HG03457 (cell line): Measurements from ENCODE around the gene TRPV5.
"Not testable (repeated sequence)": the region's sequence is repeated elsewhere in the genome, so short reads cannot be mapped to it uniquely, and the experiment has no call there.

Experiments
- ATAC-seq: cut with Tn5 transposase; IDR thresholded peaks from one replicate; pipeline ENCODE4 v1.9.1; 2021; ENCODE audit warnings: moderate number of reproducible peaks; ENCODE audit not compliant: unreplicated experiment

The TRPV5 gene

DNA sequence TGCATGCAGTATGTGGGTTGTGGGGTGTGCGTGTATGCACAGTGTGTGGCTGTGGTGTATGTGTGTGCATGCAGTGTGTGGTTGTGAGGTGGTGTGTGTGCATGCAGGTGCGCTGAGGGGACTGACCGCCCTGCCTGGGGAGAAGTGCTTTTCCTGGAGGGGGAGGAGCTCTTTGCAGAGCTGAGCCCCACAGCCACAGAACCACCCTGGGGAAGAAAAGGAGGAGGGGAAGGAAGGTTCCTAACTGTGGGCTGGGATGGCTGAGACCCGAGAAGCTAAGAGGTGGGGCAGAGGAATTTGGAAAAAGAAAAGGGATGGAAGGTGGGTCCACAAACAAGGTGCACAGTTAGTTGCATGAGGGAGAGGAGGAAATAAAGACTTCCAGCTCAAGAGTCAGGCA is at the start of gene TRPV5:
Gene TRPV5, minus strand, starts transcription at position 123 of the 400 bp plus-strand sequence. CDS start 287 bp downstream, outside the sequence.
- ATAC-seq: no peak

DNA sequence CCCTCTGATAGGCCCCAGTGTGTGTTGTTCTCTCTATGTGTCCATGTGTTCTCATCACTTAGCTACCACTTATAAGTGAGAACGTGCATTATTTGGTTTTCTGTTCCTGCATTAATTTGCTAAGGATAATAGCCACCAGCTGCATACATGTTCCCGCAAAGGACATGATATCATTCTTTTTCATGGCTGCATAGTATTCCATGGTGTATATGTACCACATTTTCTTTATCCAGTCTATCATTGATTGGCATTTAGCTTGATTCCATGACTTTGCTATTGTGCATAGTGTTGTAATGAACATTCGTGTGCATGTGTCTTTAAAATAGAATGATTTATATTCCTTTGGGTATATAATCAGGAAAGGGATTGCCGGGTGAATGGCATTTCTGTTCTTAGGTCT is 44.9 kb upstream of the TRPV5 start:
- ATAC-seq: not testable (repeated sequence)

DNA sequence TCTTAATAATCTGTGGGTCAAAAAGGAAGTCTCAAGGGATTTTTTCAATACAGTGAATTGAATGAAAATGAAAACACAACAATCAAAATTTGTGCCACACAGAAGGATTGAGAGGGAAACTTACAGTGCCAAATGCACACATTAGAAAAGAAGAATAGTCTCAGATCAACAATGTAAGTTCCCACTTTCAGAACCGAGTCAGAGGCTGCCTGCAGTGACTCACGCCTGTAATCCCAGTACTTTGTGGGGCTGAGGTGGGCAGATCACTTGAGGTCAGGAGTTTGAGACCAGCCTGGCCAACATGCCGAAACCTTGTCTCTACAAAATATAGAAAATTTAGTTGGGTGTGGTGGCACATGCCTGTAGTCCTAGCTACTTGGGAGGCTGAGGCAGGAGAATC is 41.1 kb upstream of the TRPV5 start:
- no peak for ATAC-seq

DNA sequence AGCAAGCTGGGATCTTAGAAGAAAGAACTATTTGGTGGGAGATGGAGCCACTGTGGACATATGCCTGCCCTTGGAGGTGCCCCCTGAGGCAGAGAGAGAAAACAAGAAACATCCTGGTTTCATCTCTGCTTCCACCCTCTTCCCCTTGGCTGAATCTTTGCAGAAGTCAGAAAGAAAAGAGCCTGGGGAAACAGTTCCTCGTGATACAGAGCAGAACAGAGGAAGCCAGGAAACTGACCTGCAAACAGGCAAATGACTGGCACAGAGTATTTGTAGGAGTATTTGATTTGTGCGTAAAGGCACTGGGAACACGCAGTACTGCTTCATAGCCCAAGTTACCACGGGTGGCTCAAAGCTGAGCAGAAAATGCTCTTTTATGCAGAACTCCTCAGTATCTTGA is 35.6 kb upstream of the TRPV5 start:
- no peak for ATAC-seq

DNA sequence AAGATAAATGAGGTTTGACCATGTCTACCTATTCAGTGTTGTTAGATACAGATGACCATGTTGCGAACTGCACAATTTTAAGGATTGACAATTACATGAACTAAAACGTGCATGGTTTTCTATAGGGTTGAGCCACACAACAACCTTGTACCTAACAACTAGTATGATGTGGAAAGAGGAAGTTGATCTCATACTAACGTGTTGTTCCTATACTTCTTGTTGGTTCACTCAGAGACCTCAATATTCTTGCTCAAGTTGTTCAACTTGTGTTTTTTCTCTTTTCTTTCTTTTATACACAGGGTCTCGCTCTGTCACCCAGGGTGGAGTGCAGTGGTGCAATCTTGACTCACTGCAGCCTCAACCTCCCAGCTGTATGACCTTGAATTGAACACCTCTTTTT is 34.7 kb upstream of the TRPV5 start:
- ATAC-seq: no peak

DNA sequence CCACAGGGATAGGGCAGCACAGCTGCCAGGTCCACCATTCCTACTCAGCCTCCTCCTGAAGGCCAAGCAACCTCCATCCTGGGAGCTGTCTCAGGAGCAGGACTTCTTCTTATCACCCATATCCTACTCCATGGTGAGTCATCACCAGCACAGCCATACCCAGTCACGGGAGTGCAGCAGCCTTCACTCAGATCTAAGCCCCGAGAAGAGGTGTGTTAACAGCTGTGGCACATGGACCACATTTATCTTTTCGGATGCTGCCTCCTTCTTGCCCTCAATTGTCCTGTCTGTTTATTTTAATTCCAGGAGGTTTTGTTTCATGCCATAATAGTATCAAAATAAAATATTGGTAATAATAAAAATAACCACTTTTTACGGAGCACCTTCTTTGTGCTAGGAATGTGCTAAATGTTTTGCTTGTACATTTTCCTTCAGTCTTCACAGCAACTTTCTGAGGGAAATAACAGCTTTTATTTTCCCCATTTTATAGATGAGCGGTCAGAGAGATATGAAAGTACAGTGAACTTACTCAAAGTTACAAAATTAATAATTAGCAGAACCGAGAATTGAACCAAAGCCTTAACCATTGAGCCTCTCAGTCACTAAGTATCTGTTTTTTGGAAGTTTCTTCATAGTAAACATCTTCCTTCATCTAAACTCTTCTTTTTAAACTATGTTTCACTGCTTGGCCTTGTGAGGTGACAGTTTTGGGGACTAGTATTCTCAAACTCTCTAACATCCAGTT is 31.1 kb upstream of the TRPV5 start:
- ATAC-seq: no peak

DNA sequence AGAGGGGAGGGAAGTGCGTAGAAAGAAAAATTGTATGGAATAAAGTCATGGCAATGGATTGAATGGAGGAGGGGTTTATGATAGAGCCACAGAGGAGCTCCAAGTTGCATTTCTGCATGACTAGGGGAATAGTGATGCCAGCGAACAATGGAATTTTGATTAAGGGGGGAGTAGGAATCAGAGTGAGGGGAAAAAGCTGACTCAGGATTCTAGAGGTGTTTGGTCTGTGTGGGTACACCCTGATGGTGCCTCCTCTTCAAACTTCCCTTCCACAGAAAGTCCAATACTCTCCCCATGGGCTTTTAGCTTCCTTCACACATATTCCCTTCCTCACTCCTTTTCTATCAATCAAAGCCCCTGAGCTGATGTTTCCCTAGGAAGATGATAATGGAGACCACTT is 30.4 kb upstream of the TRPV5 start:
- ATAC-seq: no peak

DNA sequence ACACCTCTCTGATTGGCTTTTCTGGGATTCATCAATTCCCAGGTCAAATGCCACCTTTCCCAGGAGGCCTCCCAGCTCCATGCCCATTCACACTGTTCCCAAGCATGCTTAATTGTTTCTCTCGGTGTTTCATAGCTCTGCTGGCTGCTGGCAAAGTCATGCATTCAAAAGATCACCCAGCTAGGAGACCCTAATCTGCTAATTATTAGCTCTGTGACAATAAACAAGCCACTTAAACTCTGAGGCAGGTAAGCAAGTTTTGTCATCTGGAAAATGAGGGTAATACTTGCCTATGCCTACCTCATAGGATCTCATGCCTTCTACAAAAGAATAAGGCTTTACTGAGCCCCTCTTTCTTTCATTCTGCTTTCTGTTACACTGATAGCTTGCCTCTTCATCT is 29.4 kb upstream of the TRPV5 start:
- no peak for ATAC-seq

DNA sequence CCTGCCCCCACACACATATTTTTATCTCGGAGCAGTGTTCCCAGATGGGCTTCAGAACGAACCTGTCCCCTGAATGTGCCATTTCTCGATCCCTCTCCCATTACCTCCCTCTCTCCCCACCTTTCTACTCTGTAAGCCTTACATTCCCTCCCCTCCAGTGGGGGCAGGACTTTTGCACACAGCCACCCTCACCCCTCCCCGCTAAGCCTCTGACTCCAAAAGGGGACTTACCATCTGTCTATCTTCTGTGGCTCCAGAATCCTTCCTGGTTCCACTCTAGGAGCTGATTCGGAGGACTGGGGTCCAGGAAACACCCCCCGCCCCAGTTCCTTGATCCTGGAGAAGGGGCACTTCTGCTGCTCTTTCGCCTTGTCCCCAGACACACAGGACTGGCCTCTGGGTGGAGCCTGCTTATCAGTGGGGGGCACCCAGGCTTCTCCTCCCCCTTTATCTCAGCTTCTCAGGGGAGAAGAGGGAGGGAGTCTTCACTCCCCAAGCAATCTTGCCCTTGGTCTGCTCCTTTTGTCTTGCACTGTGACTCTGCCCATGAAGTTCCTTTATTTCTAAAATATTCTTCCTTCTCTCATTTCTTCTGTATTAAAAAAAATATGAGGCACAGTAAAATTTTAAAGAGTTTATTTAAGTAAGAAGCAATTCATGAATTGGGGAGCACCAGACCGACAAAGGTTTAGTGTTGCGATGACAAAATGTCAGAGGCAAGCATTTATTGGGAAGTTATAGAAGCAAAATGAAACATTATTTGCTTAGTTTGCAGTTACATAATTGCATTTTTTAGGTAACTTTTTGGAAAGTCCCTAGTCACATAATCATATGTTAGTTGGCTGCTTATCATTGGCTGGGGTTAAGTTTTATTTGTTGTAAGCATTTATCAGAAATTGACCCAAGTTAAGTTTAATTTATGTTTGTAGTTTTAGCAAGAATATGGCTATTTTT is 28.7 kb upstream of the TRPV5 start, which contains the start of gene KEL:
Gene KEL, minus strand, starts transcription at position 391 of the 954 bp plus-strand sequence. Its CDS starts 157 bp downstream, at position 234.
- no peak for ATAC-seq

DNA sequence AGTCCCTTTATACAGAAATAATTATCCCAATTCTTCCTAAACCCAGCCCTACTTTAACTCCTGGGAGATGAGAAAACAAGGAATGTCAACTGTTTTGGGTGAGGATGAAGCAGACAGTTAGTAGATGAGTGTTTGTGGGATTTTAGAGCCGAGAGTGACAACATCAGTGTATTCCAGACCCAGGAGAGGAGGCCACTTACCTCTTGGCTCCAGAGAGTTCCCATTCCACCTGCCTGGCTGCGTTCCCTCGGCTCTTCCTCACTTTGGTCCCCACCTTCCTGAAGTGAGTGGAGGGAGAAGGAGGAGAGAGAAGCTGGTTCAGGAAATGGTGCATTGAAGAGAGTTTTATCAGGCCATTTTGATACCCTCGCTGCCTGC is 28.0 kb upstream of the TRPV5 start:
- ATAC-seq: no peak

DNA sequence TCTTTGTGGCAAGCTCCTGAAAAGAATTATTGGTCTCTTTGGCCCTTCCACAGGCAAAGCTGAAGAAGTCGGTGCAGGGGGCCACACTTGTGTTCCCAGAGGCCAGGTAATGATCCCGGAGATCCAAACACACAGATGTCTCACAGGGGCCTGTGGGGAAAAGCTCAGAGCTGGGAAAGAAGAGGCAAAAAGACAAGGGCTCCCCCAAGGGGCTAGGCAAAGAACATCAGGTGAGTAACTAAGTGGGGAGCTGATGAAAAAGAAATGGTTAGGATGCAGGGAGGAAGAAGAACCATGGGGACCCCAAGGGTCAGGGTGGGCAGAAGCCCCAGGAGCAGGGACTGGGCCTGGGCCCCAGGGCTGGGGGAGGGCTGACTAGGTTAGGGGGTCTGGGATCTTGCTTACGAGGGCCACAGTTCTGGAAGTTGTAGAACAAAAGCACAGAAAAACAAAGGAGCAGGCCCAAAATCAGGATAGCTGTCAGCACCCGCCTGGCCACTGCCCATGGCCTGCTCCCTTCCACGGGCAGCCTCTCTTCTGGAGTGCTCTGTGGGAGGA is 27.5 kb upstream of the TRPV5 start:
- no peak for ATAC-seq

DNA sequence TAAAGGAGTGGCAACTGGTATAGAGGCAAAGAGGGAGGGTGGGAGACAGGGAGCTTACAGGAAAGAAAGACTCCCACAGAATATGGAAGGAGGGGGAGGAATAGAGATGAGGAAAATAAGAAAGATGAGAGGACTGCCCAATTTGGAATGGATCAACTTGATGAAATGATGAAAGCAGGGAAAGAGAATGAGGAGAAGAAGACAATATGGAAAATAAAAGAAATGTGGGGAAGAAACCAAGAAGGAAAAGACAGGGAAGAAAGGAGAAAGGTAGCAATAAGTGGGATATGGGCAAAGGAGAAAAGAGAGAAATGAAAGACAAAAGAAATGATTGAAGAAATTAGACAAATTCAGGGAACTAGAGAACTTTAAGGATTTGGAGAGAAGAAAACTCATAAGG is 25.7 kb upstream of the TRPV5 start:
- ATAC-seq: no peak

DNA sequence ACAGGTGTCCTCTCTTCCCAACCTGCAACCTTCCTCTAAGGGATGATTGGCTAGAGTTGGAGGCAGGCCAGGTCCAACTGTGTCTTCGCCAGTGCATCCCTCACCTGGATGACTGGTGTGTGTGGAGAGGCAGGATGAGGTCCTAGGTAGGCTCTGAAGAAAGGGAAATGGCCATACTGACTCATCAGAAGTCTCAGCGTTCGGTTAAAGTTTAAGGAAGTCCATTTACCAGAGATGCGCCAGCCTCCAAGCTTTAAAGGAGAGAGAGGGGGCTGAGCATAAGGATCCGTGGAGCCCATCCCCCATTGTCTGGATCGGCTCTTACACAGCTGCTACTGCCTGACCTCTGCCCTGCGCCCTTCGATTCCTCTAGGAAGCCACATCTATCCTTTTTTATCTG is 24.2 kb upstream of the TRPV5 start:
- ATAC-seq: no peak

DNA sequence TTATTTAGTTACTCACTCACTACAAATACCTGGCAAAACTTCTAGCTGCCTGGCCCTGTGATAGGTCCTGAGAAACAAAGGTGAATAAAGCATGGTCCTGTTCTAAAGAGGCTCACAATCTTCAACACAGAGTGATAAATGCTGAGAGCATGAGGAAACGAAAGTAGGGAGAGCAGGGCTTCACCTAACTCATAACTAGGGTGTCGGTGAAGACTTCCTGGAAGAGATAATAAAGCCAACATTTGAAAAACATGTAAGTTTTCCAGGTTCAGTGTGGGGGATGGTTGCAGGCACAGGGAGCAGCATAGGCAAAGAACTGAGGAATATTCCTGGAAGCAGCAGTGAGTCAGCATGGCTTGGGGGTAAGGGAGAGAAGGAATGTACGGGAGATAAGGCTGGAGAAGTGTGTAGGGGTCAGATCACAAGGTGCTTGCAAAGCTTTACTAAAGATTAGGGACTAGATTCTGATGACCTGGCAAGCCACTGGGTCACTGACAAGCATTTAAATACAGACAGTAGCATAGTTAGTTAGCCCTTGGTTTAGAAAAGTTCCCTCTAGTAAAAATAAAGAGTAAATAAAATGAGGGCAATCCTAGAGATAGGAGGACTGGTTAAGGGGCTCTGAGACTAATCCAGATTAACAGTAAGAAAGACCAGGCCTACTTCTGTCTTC is 23.5 kb upstream of the TRPV5 start:
- ATAC-seq: no peak

DNA sequence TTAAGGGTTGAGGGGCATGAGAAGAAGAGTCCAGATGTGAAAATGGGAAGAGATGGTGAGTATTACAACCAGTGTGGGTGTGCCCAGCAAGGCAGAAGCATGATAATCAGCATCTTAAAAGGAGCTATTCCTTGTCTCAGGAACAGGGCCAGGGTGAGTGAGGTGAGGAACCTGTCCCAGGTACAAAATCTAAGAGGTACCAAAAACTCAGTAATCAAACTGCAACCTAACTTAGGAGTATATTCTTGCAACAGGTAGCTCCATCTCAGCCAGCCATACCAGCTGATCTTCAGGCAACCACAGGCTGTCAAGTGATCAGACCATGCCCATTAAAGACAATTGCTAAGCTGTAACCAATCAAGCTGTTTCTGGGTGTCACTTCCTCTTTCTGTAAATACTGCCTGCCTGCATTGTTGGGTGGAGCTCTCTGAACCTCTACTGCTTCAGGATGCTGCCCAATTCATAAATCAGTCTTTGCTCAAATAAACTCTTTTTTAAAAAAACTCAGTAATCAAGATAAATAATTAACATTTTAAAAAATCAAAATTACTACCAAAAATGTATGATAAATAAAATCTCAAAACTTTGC is 21.2 kb upstream of the TRPV5 start:
- ATAC-seq: no peak

DNA sequence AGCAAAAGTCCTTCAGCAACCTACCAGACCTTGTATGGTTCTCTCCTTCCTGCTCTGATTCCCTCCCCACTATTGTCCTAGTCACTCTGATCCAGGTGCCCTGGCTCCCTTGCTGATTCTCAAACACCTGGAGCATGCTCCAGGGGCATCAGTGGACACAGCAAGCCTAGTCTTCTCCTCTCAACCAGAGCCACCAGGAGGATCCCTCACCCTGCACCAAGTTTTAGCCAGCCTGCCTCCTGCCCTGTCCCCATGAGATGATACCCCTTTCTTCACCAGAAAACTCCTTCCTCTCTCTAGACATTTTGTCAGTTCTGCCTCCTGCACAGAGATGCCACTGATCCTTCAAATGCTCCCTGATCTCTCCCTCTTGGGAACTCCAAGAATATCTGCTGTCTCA is 16.7 kb upstream of the TRPV5 start:
- no peak for ATAC-seq

DNA sequence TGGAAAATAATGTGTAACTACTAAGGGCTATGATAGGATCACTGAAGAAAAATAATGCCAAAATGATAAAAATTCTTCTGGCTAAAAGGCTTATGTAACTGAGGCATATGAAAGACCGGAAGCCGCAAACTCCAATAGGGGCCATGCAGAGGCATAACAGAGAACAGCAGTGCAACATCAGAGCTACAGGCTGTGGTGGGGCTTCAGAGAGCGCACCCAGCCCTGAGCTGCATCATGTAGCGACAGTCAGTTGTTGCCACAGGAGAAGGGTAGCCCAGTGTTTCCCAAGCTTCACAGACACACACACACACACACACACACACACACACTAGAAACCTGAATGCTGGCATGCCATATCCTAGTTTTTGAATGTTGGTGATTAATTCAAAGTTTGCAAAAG is 15.1 kb upstream of the TRPV5 start:
- no peak for ATAC-seq

DNA sequence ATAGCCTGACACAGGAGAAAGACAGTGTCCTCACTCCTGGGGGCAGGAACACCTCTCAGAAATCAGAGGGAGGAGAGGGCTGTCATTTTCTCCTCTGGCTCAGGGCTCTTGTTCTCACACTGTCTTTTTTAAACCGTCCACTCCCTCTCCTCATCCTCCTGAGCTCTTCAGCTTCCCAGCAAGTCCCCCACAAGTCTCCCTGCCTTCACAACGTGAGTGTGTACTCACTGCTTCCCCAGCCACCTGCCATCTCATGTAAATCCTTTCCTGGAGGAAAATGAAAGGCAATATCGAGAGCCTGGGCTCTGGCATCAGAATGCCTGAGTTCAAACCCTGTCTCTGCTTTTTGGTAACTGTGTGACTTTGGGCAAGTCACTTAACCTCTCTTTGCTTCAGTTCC is 11.5 kb upstream of the TRPV5 start:
- no peak for ATAC-seq

DNA sequence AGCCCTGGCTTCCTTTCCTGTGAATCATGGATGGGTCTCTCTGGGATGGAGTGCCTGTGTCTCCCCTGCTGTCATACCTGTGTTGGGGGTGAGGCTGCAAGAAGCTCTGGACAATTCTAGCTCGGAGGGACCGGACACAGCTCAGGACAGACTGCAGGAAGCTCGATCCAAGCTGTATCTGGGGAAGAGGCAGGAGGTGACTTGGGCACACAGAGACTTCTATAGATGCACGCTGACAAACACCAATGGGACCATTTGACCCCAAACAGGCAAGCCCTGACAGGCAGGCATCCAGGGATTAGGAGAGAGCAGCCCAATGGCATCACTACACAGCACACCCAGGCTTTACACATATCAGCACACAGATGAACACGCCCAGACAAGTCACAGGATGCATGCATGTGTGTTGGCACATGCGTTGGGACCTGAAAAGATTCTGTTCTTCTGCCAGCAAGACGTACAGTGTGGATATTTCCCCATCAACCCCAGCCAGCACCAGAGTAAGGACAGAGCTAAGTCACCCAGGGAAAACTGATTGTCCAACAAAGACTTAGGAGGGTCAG is 10.2 kb upstream of the TRPV5 start:
- no peak for ATAC-seq

DNA sequence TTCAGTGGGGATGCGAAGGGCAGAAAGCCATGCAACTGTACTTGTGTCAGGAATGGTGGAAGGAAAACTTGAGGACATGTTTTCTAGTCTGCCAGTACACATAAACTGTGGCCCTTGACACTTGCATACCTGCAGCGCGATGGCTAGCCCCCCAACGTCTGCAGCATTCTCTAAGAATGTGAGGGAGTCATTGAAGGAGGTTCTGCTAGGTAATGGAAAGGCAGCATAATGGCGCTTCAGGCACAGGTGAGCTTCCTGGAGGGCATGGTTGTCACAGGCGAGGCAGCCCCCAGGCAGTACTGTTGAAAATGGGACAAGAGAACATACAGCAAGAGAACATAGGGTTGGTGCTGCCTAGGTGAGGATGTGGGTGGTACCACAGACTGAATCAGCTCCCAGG is 9.2 kb upstream of the TRPV5 start:
- no peak for ATAC-seq
